Thyroid gland (tissue), 4 donors: Measurements from ENCODE around the gene FAXC.
"Not testable (repeated sequence)": the region's sequence is repeated elsewhere in the genome, so short reads cannot be mapped to it uniquely, and the experiment has no call there.

Experiments used
- POLR2A ChIP-seq, 2 donors: fragments of 450-650 bp; IDR thresholded peaks; one replicate each; pipeline ENCODE4 v1.6.1; 2017; ENCODE audit warnings: antibody characterized with exemption in 2 of 2, mild to moderate bottlenecking in 2 of 2, moderate library complexity in 1 of 2
- TF ChIP-seq, protein P1 (sequence below), 6 experiments: fragments of 200-600 bp in 3 of 6; fragments of 450-650 bp in 3 of 6; sonication (generic) in 3 of 6; IDR thresholded peaks; one replicate each; pipeline ENCODE4 v1.5.1; 2016 to 2019; ENCODE audit warnings: antibody characterized with exemption in 6 of 6, mild to moderate bottlenecking in 2 of 6, inconsistent platforms in 1 of 6, moderate library complexity in 1 of 6

DNA sequence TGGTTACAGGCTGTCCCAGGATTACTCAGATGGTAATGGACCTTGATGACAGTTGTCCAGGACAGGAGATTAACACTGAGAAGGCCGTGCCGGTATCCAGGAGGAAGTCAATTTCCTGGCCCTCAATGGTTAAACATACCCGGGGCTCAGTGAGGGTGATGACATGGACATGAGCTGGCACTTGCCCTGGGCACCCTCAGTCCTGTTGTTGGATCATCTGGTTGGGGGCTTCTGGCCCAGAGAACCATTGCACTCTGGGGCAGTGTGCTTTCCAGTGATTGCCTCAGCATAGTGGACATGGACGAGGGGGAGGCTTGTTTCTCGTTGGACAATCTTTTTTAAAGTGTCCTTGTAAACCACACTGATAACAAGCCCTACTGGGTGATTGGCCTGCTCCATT is 84.0 kb downstream of the FAXC start:
- TF ChIP-seq, protein P1, sequence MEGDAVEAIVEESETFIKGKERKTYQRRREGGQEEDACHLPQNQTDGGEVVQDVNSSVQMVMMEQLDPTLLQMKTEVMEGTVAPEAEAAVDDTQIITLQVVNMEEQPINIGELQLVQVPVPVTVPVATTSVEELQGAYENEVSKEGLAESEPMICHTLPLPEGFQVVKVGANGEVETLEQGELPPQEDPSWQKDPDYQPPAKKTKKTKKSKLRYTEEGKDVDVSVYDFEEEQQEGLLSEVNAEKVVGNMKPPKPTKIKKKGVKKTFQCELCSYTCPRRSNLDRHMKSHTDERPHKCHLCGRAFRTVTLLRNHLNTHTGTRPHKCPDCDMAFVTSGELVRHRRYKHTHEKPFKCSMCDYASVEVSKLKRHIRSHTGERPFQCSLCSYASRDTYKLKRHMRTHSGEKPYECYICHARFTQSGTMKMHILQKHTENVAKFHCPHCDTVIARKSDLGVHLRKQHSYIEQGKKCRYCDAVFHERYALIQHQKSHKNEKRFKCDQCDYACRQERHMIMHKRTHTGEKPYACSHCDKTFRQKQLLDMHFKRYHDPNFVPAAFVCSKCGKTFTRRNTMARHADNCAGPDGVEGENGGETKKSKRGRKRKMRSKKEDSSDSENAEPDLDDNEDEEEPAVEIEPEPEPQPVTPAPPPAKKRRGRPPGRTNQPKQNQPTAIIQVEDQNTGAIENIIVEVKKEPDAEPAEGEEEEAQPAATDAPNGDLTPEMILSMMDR (IDR thresholded peaks at IDR 0.05) = not testable (repeated sequence)
- not testable (repeated sequence) for TF ChIP-seq POLR2A (IDR thresholded peaks at IDR 0.05)
